ENCODE results near the gene SLC13A4. TPM values are rescaled to one million over a fixed set of nuclear protein-coding genes. Genes with fewer than 3 reads are reported as not detected.

SLC13A4 gene
- total RNA-seq, 1 donor from 2014 or later = 0.07 TPM

DNA sequence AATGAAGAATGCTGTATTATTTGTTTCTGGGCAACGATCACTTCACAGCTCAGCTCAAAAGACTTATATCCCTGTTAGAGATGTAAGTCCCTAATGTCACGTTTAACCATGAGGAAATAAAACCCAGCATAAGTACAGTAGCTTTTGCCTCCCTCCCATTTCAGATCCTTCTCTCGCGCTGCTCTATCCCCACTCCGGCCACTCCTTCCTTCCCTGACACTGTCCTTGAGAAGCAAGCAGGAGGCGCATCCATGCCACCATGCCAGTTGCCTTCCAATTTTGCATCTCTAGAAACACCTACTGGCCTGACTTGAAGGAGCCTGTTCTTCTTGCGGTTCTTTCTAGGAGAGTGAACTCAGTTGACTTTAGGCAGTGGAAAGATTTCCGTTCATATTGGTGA is 19.4 kb upstream of the SLC13A4 start:
- DNase-seq (ENCODE audit: low read depth) (no peak), FAIRE-seq (no peak)
- Mint-ChIP-seq H3K27ac (ENCODE audit: unreplicated experiment) (no peak overlapping the region), H3K27me3 (ENCODE audit: low read depth, unreplicated experiment) (peaks cover 11% of the 10 kb centered on the region), H3K4me1 (ENCODE audit: low read depth, unreplicated experiment) (peaks cover 8% of the 10 kb centered on the region), H3K9me3 (ENCODE audit: unreplicated experiment) (peaks cover 3% of the 10 kb centered on the region), H3K36me3 (ENCODE audit: low read depth, unreplicated experiment) (no peaks in the 10 kb centered on the region), H3K4me3 (ENCODE audit: unreplicated experiment) (no peak overlapping the region)
- no peak overlapping the region for H3K4me3 ChIP-seq (ENCODE audit: insufficient read depth, low read depth, low read length)
- no peaks in the 10 kb centered on the region for H3K36me3 ChIP-seq (ENCODE audit: insufficient read depth, low read length)
- no peak overlapping the region for H2AFZ ChIP-seq (ENCODE audit: low read depth, low read length)
- H3K27ac ChIP-seq (ENCODE audit: low read depth, low read length) = no peak overlapping the region
- H3K9me3 ChIP-seq (ENCODE audit: insufficient read depth, low read depth, low read length) = no peaks in the 10 kb centered on the region
- peaks cover 31% of the 10 kb centered on the region for H3K4me1 ChIP-seq (ENCODE audit: insufficient read depth, low read length)
- TF ChIP-seq EZH2 (IDR thresholded peaks at IDR 0.05; ENCODE audit: insufficient read depth, low read length) = no peak
- H3K9ac ChIP-seq (ENCODE audit: low read length) = no peak overlapping the region
- H3K4me2 ChIP-seq (ENCODE audit: low read length) = no peak overlapping the region
- no peaks in the 10 kb centered on the region for H4K20me1 ChIP-seq (ENCODE audit: insufficient read depth, low read length)
- H3K27me3 ChIP-seq (ENCODE audit: insufficient read depth, low read length) = no peaks in the 10 kb centered on the region
- no peaks in the 10 kb centered on the region for H3K79me2 ChIP-seq (ENCODE audit: insufficient read depth, low read length)

DNA sequence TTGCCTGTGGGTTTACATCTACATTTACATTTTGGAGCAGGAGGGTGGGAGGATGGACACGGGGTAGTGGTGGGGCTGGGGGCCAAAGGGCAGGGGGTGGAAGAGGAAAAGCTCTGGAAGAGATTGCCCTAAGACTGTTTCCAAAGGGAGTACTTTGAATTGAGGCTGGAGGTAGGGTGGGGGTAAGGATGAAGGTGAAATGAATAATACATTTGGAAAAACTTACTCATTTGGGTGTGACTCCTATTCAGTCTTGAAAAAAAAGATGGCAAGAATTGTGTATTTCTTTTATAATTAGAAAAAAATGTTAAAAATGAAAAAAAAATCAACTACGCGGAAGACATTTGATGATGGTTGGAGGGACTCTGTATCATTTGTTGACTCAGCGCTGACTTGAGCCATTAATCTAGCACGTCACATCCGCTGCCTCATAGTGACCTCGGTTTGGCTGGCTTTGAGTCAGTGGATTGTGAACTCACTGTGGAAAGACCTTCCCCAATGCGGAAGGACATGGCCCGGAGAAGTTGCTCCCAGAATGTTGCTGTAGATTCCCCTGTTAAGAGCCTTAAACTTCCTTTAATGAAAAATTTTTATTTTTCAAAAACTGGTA is 17.8 kb upstream of the SLC13A4 start:
- Histone ChIP-seq H3K27me3 (ENCODE audit: insufficient read depth, low read length) (no peaks in the 10 kb centered on the region), H3K27ac (ENCODE audit: low read depth, low read length) (peak overlapping the region; percentile 94), H3K4me1 (ENCODE audit: insufficient read depth, low read length) (peaks cover 31% of the 10 kb centered on the region), H2AFZ (ENCODE audit: low read depth, low read length) (peak overlapping the region; percentile 54), H3K79me2 (ENCODE audit: insufficient read depth, low read length) (no peaks in the 10 kb centered on the region), H3K4me3 (ENCODE audit: insufficient read depth, low read depth, low read length) (no peak overlapping the region), H3K9ac (ENCODE audit: low read length) (peak overlapping the region; percentile 78), H3K36me3 (ENCODE audit: insufficient read depth, low read length) (no peaks in the 10 kb centered on the region), H3K4me2 (ENCODE audit: low read length) (peak overlapping the region; percentile 74), H4K20me1 (ENCODE audit: insufficient read depth, low read length) (no peaks in the 10 kb centered on the region), H3K9me3 (ENCODE audit: insufficient read depth, low read depth, low read length) (no peaks in the 10 kb centered on the region)
- Mint-ChIP-seq H3K4me3 (ENCODE audit: unreplicated experiment) (no peak overlapping the region), H3K36me3 (ENCODE audit: low read depth, unreplicated experiment) (no peaks in the 10 kb centered on the region), H3K4me1 (ENCODE audit: low read depth, unreplicated experiment) (peaks cover 8% of the 10 kb centered on the region), H3K9me3 (ENCODE audit: unreplicated experiment) (peaks cover 1% of the 10 kb centered on the region), H3K27ac (ENCODE audit: unreplicated experiment) (no peak overlapping the region), H3K27me3 (ENCODE audit: low read depth, unreplicated experiment) (peaks cover 14% of the 10 kb centered on the region)
- TF ChIP-seq EZH2 (IDR thresholded peaks at IDR 0.05; ENCODE audit: insufficient read depth, low read length) = no peak
- TF ChIP-seq, protein P1, sequence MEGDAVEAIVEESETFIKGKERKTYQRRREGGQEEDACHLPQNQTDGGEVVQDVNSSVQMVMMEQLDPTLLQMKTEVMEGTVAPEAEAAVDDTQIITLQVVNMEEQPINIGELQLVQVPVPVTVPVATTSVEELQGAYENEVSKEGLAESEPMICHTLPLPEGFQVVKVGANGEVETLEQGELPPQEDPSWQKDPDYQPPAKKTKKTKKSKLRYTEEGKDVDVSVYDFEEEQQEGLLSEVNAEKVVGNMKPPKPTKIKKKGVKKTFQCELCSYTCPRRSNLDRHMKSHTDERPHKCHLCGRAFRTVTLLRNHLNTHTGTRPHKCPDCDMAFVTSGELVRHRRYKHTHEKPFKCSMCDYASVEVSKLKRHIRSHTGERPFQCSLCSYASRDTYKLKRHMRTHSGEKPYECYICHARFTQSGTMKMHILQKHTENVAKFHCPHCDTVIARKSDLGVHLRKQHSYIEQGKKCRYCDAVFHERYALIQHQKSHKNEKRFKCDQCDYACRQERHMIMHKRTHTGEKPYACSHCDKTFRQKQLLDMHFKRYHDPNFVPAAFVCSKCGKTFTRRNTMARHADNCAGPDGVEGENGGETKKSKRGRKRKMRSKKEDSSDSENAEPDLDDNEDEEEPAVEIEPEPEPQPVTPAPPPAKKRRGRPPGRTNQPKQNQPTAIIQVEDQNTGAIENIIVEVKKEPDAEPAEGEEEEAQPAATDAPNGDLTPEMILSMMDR (IDR thresholded peaks at IDR 0.05; ENCODE audit: insufficient read depth, low read depth, low read length) = no peak
- FAIRE-seq (peak; percentile 69), DNase-seq (ENCODE audit: low read depth) (peak; percentile 99)

DNA sequence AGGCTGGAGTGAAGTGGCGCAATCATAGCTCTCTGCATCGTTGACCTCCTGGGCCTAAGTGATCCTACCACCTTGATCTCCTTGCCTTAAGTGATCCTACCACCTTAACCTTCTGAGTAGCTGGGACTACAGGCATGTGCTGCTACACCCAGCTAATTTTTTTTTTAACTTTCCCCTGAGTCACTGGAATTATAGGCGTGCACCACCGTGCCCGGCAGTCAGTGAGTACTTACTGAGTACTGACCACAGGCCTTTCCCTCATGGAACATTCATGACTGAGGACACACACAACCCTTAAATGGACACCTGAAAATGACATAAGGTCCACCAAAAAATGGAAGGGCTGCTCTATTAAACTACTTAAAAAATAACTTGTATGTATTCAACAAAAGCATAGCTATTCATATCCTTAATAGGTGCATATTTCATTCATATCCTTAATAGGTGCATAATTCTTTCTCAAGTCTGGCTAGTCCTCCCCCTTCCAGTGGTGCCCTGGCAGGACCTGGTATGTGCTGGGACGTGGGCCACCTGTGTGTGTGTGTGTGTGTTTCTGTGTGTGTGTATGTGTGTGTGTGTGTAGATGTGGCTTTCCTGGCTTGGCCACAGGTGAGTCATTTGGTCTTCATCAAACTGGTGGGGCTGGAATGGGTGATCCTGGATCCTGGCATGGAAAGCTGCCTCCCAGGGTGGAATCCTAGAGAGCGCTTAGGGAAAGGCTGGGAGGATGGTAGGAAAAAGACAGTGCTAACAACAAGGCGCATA is 17.1 kb upstream of the SLC13A4 start:
- H3K9ac ChIP-seq (ENCODE audit: low read length) = peak overlapping the region; percentile 78

More for the DNA sequence above, 17.1 kb upstream of the SLC13A4 start:
- no peaks in the 10 kb centered on the region for H3K79me2 ChIP-seq (ENCODE audit: insufficient read depth, low read length)
- H3K4me2 ChIP-seq (ENCODE audit: low read length) = peak overlapping the region; percentile 74
- H3K36me3 ChIP-seq (ENCODE audit: insufficient read depth, low read length) = no peaks in the 10 kb centered on the region
- no peak overlapping the region for H3K4me3 Mint-ChIP-seq (ENCODE audit: unreplicated experiment)
- FAIRE-seq (no peak), DNase-seq (ENCODE audit: low read depth) (peak; percentile 94)
- H3K9me3 ChIP-seq (ENCODE audit: insufficient read depth, low read depth, low read length) = no peaks in the 10 kb centered on the region
- peak overlapping the region; percentile 94 for H3K27ac ChIP-seq (ENCODE audit: low read depth, low read length)
- peaks cover 8% of the 10 kb centered on the region for H3K4me1 Mint-ChIP-seq (ENCODE audit: low read depth, unreplicated experiment)
- no peaks in the 10 kb centered on the region for H3K36me3 Mint-ChIP-seq (ENCODE audit: low read depth, unreplicated experiment)
- H3K27ac Mint-ChIP-seq (ENCODE audit: unreplicated experiment) = peak overlapping the region; percentile 0
- no peaks in the 10 kb centered on the region for H3K27me3 ChIP-seq (ENCODE audit: insufficient read depth, low read length)
- H3K9me3 Mint-ChIP-seq (ENCODE audit: unreplicated experiment) = peaks cover 1% of the 10 kb centered on the region
- peaks cover 18% of the 10 kb centered on the region for H3K27me3 Mint-ChIP-seq (ENCODE audit: low read depth, unreplicated experiment)
- H2AFZ ChIP-seq (ENCODE audit: low read depth, low read length) = peak overlapping the region; percentile 54
- TF ChIP-seq, protein P1 (IDR thresholded peaks at IDR 0.05; ENCODE audit: insufficient read depth, low read depth, low read length) = no peak
- no peak for TF ChIP-seq EZH2 (IDR thresholded peaks at IDR 0.05; ENCODE audit: insufficient read depth, low read length)
- H3K4me3 ChIP-seq (ENCODE audit: insufficient read depth, low read depth, low read length) = no peak overlapping the region
- no peaks in the 10 kb centered on the region for H4K20me1 ChIP-seq (ENCODE audit: insufficient read depth, low read length)
- H3K4me1 ChIP-seq (ENCODE audit: insufficient read depth, low read length) = peaks cover 31% of the 10 kb centered on the region

Data from astrocyte (in vitro differentiated cells and primary cell).